Measurements from ENCODE around the gene IFI30.

DNA sequence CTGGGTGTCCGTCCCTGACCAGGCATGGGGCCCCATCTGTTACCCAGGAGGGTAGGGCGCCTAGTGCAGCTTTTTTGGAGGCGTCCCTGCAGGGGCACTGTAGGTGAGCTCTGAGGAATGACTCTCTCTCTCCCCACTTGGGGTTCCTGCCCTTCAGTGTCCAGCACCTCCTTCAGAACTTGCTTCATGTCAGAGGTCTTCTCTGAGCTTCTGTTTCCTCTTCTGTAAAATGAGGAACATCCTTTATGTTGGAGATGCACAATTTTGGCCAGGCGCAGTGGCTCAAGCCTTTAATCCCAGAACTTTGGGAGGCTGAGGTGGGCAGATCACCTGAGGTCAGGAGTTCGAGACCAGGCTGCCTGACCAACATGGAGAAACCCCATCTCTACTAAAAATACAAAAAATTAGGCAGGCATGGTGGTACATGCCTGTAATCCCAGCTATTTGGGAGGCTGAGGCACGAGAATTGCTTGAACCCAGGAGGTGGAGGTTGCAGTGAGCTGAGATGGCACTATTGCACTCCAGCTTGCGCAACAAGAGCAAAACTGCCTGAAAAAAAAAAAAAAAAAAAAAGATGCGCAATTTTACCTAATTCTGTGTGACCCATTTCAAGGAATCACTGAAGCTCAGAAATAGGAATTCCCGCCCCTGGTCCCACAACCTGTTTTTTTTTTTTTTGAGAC, 35.8 kb upstream of the IFI30 start:
- TF ChIP-seq, protein P1, sequence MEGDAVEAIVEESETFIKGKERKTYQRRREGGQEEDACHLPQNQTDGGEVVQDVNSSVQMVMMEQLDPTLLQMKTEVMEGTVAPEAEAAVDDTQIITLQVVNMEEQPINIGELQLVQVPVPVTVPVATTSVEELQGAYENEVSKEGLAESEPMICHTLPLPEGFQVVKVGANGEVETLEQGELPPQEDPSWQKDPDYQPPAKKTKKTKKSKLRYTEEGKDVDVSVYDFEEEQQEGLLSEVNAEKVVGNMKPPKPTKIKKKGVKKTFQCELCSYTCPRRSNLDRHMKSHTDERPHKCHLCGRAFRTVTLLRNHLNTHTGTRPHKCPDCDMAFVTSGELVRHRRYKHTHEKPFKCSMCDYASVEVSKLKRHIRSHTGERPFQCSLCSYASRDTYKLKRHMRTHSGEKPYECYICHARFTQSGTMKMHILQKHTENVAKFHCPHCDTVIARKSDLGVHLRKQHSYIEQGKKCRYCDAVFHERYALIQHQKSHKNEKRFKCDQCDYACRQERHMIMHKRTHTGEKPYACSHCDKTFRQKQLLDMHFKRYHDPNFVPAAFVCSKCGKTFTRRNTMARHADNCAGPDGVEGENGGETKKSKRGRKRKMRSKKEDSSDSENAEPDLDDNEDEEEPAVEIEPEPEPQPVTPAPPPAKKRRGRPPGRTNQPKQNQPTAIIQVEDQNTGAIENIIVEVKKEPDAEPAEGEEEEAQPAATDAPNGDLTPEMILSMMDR (IDR thresholded peaks at IDR 0.05; ENCODE audit: low read depth, low read length, poor library complexity, severe bottlenecking), result no peak
- no peak for TF ChIP-seq EZH2phosphoT487 (IDR thresholded peaks at IDR 0.05; ENCODE audit: borderline replicate concordance, low read length)
